ENCODE results near the gene ATP10B.

Gene ATP10B

DNA sequence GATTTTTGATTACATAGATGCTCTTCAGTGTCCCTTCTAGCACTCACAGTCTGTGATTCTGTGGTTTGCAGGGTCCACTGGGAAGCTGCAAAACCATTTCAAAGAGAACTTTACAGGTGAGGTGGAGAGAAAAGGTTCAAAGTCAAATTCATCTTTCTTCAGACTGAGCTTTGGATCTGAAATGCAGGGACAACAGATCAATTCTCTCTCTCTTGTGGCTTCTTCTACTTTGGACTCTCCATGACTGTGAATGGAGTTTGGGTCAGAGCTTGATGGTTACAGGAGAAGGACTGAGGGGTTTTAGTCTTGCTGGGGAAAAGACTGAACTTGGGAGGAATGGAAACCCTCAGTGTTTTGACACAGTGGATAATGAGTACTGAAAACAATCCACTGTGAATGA lies 338.5 kb downstream of the ATP10B start:
- Histone ChIP-seq H3K4me3 (ENCODE audit: low read depth, low read length) (no peak overlapping the region), H3K9me3 (ENCODE audit: severe bottlenecking) (no peaks in the 10 kb centered on the region), H3K36me3 (no peaks in the 10 kb centered on the region), H3K27me3 (ENCODE audit: insufficient read depth, low read depth, severe bottlenecking) (peaks cover 92% of the 10 kb centered on the region), H3K27ac (no peak overlapping the region)
- DNase-seq = no peak
- TF ChIP-seq, protein P1, sequence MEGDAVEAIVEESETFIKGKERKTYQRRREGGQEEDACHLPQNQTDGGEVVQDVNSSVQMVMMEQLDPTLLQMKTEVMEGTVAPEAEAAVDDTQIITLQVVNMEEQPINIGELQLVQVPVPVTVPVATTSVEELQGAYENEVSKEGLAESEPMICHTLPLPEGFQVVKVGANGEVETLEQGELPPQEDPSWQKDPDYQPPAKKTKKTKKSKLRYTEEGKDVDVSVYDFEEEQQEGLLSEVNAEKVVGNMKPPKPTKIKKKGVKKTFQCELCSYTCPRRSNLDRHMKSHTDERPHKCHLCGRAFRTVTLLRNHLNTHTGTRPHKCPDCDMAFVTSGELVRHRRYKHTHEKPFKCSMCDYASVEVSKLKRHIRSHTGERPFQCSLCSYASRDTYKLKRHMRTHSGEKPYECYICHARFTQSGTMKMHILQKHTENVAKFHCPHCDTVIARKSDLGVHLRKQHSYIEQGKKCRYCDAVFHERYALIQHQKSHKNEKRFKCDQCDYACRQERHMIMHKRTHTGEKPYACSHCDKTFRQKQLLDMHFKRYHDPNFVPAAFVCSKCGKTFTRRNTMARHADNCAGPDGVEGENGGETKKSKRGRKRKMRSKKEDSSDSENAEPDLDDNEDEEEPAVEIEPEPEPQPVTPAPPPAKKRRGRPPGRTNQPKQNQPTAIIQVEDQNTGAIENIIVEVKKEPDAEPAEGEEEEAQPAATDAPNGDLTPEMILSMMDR (IDR thresholded peaks at IDR 0.05; ENCODE audit: low read depth, low read length) = no peak

All from WERI-Rb-1 (cell line).